MM.1S (cell line): ENCODE results near the gene PISD.

Experiments used
- DNase-seq: peaks from one replicate; pipeline ENCODE4 v3.0.0-alpha.2; 2015
- H2AFZ ChIP-seq: fragments of 300-600 bp; sonication (generic); 2 replicates; pipeline ENCODE4 v1.6.0; 2016; ENCODE audit warnings: antibody characterized with exemption, low read length
- H3F3A ChIP-seq: fragments of 300-600 bp; sonication (generic); 2 replicates; pipeline ENCODE4 v1.6.1; 2016; ENCODE audit warnings: mild to moderate bottlenecking, antibody characterized with exemption, low read length, moderate library complexity, mixed read lengths; ENCODE audit not compliant: insufficient read depth
- H3K27ac ChIP-seq: fragments of 300-600 bp; sonication (generic); 2 replicates; pipeline ENCODE4 v1.5.1; 2016; ENCODE audit warnings: mild to moderate bottlenecking, low read length
- H3K27me3 ChIP-seq: fragments of 300-600 bp; sonication (generic); replicated peaks from 2 replicates; pipeline ENCODE4 v1.6.0; 2016; ENCODE audit warnings: low read length; ENCODE audit not compliant: insufficient read depth
- H3K36me3 ChIP-seq: fragments of 300-600 bp; sonication (generic); replicated peaks from 2 replicates; pipeline ENCODE4 v1.6.1; 2016; ENCODE audit warnings: mild to moderate bottlenecking, low read length, mixed read lengths; ENCODE audit not compliant: insufficient read depth
- H3K4me1 ChIP-seq: fragments of 300-600 bp; sonication (generic); 2 replicates; pipeline ENCODE4 v1.6.1; 2016; ENCODE audit warnings: low read length, mixed read lengths
- H3K4me2 ChIP-seq: fragments of 300-600 bp; sonication (generic); 2 replicates; pipeline ENCODE4 v1.6.0; 2016; ENCODE audit warnings: low read depth, low read length
- H3K4me3 ChIP-seq: fragments of 300-600 bp; sonication (generic); 2 replicates; pipeline ENCODE4 v1.5.1; 2016; ENCODE audit warnings: low read length, mixed read lengths
- H3K79me2 ChIP-seq: fragments of 300-600 bp; sonication (generic); 2 replicates; pipeline ENCODE4 v1.6.1; 2016; ENCODE audit warnings: mixed run types, low read length, mixed read lengths
- H3K9ac ChIP-seq: fragments of 300-600 bp; sonication (generic); 2 replicates; pipeline ENCODE4 v1.6.1; 2016; ENCODE audit warnings: low read length, mixed read lengths
- H3K9me2 ChIP-seq: fragments of 300-600 bp; sonication (generic); replicated peaks from 2 replicates; pipeline ENCODE4 v1.6.1; 2016; ENCODE audit warnings: mild to moderate bottlenecking, low read length, mixed read lengths; ENCODE audit not compliant: insufficient read depth
- H3K9me3 ChIP-seq: fragments of 300-600 bp; sonication (generic); replicated peaks from 2 replicates; pipeline ENCODE4 v1.6.1; 2016; ENCODE audit warnings: mild to moderate bottlenecking, low read length, mixed read lengths; ENCODE audit not compliant: insufficient read depth
- H4K20me1 ChIP-seq: fragments of 300-600 bp; sonication (generic); 2 replicates; pipeline ENCODE4 v1.6.1; 2016; ENCODE audit warnings: mild to moderate bottlenecking, low read length, moderate library complexity, mixed read lengths; ENCODE audit not compliant: insufficient read depth
- EZH2 ChIP-seq: fragments of 300-600 bp; sonication (generic); optimal IDR thresholded peaks from 2 replicates; pipeline ENCODE3; 2017; ENCODE audit warnings: low read depth, mild to moderate bottlenecking, antibody characterized with exemption, low read length, mixed read lengths
- EZH2phosphoT487 ChIP-seq: fragments of 300-600 bp; sonication (generic); IDR thresholded peaks from 2 replicates; pipeline ENCODE4 v1.6.1; 2018; ENCODE audit warnings: antibody characterized with exemption, low read length
- TF ChIP-seq, protein P1 (sequence below): fragments of 300-600 bp; sonication (generic); IDR thresholded peaks from 2 replicates; pipeline ENCODE4 v1.5.1; 2016; ENCODE audit warnings: antibody characterized with exemption, low read length, mixed read lengths

The PISD gene

DNA sequence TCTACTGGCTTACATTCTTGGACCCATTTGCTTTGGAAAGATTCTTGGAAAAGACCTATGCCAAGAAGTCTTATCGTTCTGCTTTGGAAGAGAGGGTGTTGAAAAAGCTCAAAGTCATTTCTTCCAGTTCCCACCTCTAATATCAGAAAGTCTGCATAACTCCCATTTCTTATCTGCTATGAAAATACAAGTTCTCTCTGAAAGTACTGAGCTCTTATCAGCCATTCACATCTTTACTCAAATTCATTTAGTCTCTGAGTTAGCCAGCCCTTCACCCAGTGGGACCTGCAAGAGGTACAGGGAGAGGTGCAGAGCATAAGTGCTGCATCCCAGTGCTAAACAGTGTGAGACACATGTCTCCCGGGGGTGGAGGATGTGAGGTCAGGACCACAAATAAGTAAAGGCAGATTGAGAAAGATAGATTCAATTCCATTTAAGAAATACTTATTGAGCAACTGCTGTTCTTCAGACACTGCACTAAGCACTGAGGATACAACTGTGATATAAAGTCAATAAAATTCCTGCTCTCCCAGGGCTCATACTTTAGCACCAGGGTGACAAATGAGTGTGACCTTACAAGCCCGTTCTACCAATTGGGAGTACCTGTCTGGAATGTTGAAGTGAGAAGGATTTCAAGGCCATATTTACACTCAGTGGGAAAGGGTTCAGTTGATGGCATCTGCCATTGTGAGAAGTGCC, 76.7 kb downstream of the PISD start:
- no peak overlapping the region for H2AFZ ChIP-seq
- 0 out of 2 replicates have a peak, but pooled peaks cover 3% of the 10 kb centered on the region for H3K36me3 ChIP-seq
- no peaks in the 10 kb centered on the region for H4K20me1 ChIP-seq
- TF ChIP-seq EZH2 (no peak), EZH2phosphoT487 (no peak)
- TF ChIP-seq, protein P1, sequence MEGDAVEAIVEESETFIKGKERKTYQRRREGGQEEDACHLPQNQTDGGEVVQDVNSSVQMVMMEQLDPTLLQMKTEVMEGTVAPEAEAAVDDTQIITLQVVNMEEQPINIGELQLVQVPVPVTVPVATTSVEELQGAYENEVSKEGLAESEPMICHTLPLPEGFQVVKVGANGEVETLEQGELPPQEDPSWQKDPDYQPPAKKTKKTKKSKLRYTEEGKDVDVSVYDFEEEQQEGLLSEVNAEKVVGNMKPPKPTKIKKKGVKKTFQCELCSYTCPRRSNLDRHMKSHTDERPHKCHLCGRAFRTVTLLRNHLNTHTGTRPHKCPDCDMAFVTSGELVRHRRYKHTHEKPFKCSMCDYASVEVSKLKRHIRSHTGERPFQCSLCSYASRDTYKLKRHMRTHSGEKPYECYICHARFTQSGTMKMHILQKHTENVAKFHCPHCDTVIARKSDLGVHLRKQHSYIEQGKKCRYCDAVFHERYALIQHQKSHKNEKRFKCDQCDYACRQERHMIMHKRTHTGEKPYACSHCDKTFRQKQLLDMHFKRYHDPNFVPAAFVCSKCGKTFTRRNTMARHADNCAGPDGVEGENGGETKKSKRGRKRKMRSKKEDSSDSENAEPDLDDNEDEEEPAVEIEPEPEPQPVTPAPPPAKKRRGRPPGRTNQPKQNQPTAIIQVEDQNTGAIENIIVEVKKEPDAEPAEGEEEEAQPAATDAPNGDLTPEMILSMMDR, result no peak
- no peaks in the 10 kb centered on the region for H3K27me3 ChIP-seq
- peak overlapping the region; percentile 71; the same call in 1 of the 2 replicates for H3K27ac ChIP-seq
- H3K4me1 ChIP-seq, result peaks cover 35% of the 10 kb centered on the region
- H3K9me3 ChIP-seq, result no peaks in the 10 kb centered on the region
- DNase-seq, result no peak
- H3K4me2 ChIP-seq, result peak overlapping the region; percentile 58
- H3F3A ChIP-seq, result peaks cover 16% of the 10 kb centered on the region
- peak overlapping the region; percentile 11; the same call in 1 of the 2 replicates for H3K9ac ChIP-seq
- H3K9me2 ChIP-seq, result no peaks in the 10 kb centered on the region
- H3K4me3 ChIP-seq, result 0 out of 2 replicates have a peak overlapping the region, but pooled peaks have one; percentile 15
- H3K79me2 ChIP-seq, result no peaks in the 10 kb centered on the region

DNA sequence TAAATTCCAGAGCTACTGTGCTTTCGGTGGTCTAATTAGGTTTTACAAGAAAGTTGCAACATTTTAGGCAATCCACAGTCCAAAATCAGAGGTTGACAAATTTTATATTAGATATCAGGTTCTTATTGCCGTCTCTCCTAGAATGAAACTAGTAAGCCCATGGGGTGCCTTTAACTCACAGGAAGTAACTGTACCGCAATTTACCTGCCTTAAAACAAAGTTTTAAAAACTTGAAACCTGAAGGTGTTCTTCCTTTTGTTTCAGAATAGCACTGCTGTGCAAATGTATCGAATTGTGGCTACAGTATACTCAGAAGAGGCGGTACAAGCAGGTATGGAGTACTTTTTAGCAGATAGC, 77.2 kb downstream of the PISD start:
- H3K4me2 ChIP-seq, result peak overlapping the region; percentile 58
- DNase-seq, result peak; percentile 65
- H3K27me3 ChIP-seq, result no peaks in the 10 kb centered on the region
- H3K9ac ChIP-seq, result peak overlapping the region; percentile 11; the same call in 1 of the 2 replicates
- H3K4me1 ChIP-seq, result peaks cover 35% of the 10 kb centered on the region
- 0 out of 2 replicates have a peak overlapping the region, but pooled peaks have one; percentile 17 for H3K4me3 ChIP-seq
- no peak overlapping the region for H2AFZ ChIP-seq
- no peaks in the 10 kb centered on the region for H3K9me2 ChIP-seq
- peaks cover 16% of the 10 kb centered on the region for H3F3A ChIP-seq
- H3K79me2 ChIP-seq, result no peaks in the 10 kb centered on the region
- no peaks in the 10 kb centered on the region for H3K9me3 ChIP-seq
- 0 out of 2 replicates have a peak, but pooled peaks cover 3% of the 10 kb centered on the region for H3K36me3 ChIP-seq
- H3K27ac ChIP-seq, result peak overlapping the region; percentile 71; the same call in 1 of the 2 replicates
- TF ChIP-seq EZH2phosphoT487 (no peak), EZH2 (no peak)
- TF ChIP-seq, protein P1, result no peak
- H4K20me1 ChIP-seq, result no peaks in the 10 kb centered on the region

DNA sequence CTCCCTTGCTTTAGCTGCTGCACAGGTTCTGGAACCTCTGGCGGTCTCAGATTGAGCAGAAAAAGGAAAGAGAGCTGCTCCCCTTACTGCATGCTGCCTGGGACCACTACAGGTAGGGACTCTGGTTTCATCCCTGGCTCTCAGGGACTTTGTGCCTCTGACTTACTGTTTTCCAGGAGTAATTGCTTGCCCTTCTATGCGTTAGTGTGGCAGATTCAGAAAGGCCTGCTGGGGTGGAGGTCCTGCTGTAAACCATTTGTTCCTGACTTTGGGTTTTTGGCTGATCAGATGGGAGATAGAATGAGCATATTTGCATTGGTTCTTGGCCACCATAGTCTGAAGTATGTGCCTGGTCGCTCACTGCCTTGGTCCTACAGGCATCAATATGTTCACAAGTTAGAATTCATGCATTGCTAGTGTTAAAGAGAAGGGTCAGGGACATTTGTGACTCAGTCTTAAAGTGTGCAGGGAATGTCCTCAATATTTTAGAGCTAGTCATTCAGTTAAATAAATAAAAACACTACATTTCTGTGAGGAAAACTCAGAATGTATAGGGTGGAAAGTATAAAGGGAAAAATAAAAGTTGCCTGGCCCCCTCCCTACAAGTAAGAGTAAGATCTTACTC, 78.0 kb downstream of the PISD start:
- Histone ChIP-seq H3K9me2 (no peaks in the 10 kb centered on the region), H3K4me3 (no peak overlapping the region), H3K9ac (no peak overlapping the region), H3K9me3 (no peaks in the 10 kb centered on the region), H3K36me3 (0 out of 2 replicates have a peak, but pooled peaks cover 3% of the 10 kb centered on the region), H3K27me3 (no peaks in the 10 kb centered on the region), H4K20me1 (no peaks in the 10 kb centered on the region), H3K4me1 (peaks cover 35% of the 10 kb centered on the region), H3K79me2 (no peaks in the 10 kb centered on the region), H3K27ac (peak overlapping the region; percentile 71; the same call in 1 of the 2 replicates), H3K4me2 (peak overlapping the region; percentile 58; the same call in 1 of the 2 replicates), H3F3A (peaks cover 16% of the 10 kb centered on the region), H2AFZ (no peak overlapping the region)
- no peak for DNase-seq
- TF ChIP-seq EZH2phosphoT487 (no peak), EZH2 (no peak)
- TF ChIP-seq, protein P1, result no peak
